Common myeloid progenitor, CD34-positive (primary cell): ENCODE measurements around the gene GABRP.

Source experiments
- CTCF ChIA-PET: fragments of 350-600 bp; sonication (Branson Sonifier 250); formaldehyde crosslinking; loops from one replicate; lab custom pipeline; 2021; ENCODE audit warnings: antibody characterized with exemption; lab: Charles Lee
- POLR2A ChIA-PET: fragments of 350-600 bp; sonication (Branson Sonifier 250); formaldehyde crosslinking; loops from one replicate; lab custom pipeline; 2021; ENCODE audit warnings: antibody characterized with exemption; lab: Charles Lee
- DNase-seq, 3 donors: peaks; one replicate each; pipeline versions ENCODE4 v3.0.0 to v3.0.0-alpha.2; 2013
- H3K27ac ChIP-seq, 2 experiments: 1 replicate in 1 of 2; 2 replicates in 1 of 2; pipeline ENCODE4 v1.7.0; 2013; ENCODE audit warnings: inconsistent platforms in 2 of 2, low read length in 2 of 2, mild to moderate bottlenecking in 2 of 2, low read depth in 1 of 2, moderate library complexity in 1 of 2; ENCODE audit not compliant: severe bottlenecking in 2 of 2, insufficient read depth in 1 of 2, poor library complexity in 1 of 2
- H3K27me3 ChIP-seq, 5 experiments: replicated peaks in 2 of 5; 1 replicate in 3 of 5; 2 replicates in 2 of 5; pipeline versions ENCODE4 v1.6.1 to v1.7.0; 2013; ENCODE audit warnings: low read length in 4 of 5, mild to moderate bottlenecking in 2 of 5, moderate library complexity in 2 of 5, inconsistent platforms in 1 of 5; ENCODE audit not compliant: insufficient read depth in 5 of 5, control insufficient read depth in 4 of 5
- H3K36me3 ChIP-seq, 4 experiments: 1 replicate in 2 of 4; 2 replicates in 2 of 4; pipeline versions ENCODE4 v1.6.1 to v1.7.0; 2013; ENCODE audit warnings: low read length in 3 of 4, control low read depth in 1 of 4, mild to moderate bottlenecking in 1 of 4; ENCODE audit not compliant: control insufficient read depth in 4 of 4, insufficient read depth in 4 of 4
- H3K4me1 ChIP-seq, 4 experiments: 1 replicate in 3 of 4; 2 replicates in 1 of 4; pipeline versions ENCODE4 v1.6.1 to v1.7.1; 2013; ENCODE audit warnings: low read length in 3 of 4, mild to moderate bottlenecking in 3 of 4, control low read depth in 1 of 4, inconsistent platforms in 1 of 4, moderate library complexity in 1 of 4; ENCODE audit not compliant: control insufficient read depth in 4 of 4, insufficient read depth in 4 of 4; ENCODE audit errors: control extremely low read depth in 1 of 4
- H3K4me3 ChIP-seq, 7 experiments: 1 replicate in 4 of 7; 2 replicates in 3 of 7; pipeline versions ENCODE4 v1.5.1 to v1.7.0; 2013; ENCODE audit warnings: mild to moderate bottlenecking in 7 of 7, low read length in 6 of 7, moderate library complexity in 6 of 7, inconsistent platforms in 2 of 7, low read depth in 2 of 7, control low read depth in 1 of 7; ENCODE audit not compliant: insufficient read depth in 4 of 7, control insufficient read depth in 1 of 7; ENCODE audit errors: extremely low read depth in 1 of 7
- H3K9me3 ChIP-seq, 5 experiments: 1 replicate in 4 of 5; 2 replicates in 1 of 5; pipeline versions ENCODE4 v1.6.1 to v1.7.1; 2013; ENCODE audit warnings: low read length in 4 of 5, mild to moderate bottlenecking in 2 of 5, inconsistent platforms in 1 of 5, low read depth in 1 of 5, moderate library complexity in 1 of 5; ENCODE audit not compliant: control insufficient read depth in 4 of 5, insufficient read depth in 2 of 5; ENCODE audit errors: control extremely low read depth in 1 of 5
- WGBS: methylation state at CpG from one replicate; pipeline ENCODE4 v1.1.5; 2013; ENCODE audit not compliant: insufficient coverage; 5-methylcytosine and 5-hydroxymethylcytosine counted together

Gene GABRP

DNA sequence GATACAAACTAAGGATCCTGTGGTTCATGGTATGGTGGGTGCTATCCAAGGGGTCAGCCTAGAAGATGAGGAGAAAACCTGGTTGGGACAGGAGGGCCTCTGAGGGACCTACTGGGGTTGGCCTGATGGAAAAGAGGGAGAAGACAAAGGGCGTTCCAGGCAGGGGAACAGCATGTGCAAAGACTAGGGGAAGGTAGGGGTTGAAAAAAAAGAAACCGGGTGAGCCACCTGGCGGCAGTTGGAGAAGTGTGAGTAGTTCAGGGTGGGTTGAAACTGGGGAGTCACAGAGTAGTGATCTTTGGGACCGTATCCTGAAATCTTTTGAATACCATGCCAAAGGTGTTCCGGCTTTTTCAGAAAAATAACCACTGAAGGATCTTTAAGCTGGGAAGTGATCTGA lies 8.7 kb upstream of the GABRP start:
- H3K9me3 ChIP-seq, result no peaks in the 10 kb centered on the region
- no peak for DNase-seq
- H3K27me3 ChIP-seq, result no peaks in the 10 kb centered on the region
- 96% methylated on average over 5 of the region's 5 CpGs for WGBS
- CTCF ChIA-PET, result interaction anchor here (1.0 to 1.1 kb wide), 2 partner anchors 17 to 18 kb away, joined by 3 read pairs; no protein-coding TSS in a partner anchor
- no peaks in the 10 kb centered on the region for H3K4me1 ChIP-seq
- no peaks in the 10 kb centered on the region for H3K36me3 ChIP-seq
- H3K4me3 ChIP-seq, result no peak overlapping the region
- no peak overlapping the region for H3K27ac ChIP-seq
- POLR2A ChIA-PET, result no interaction called here

GRCh38 chr5:170781946-170782345 lies 1.6 kb upstream of the GABRP start:
- Histone ChIP-seq H3K27me3 (peaks cover 0 to 3% (median 0%) of the 10 kb centered on the region in 5 experiments), H3K4me1 (no peaks in the 10 kb centered on the region), H3K27ac (no peak overlapping the region), H3K4me3 (no peak overlapping the region), H3K36me3 (no peaks in the 10 kb centered on the region), H3K9me3 (no peaks in the 10 kb centered on the region)
- whole genome bisulfite sequencing, result 100% methylated on average over 1 of the region's 1 CpG
- CTCF ChIA-PET, result interaction anchor here (0.9 to 1.5 kb wide), 2 partner anchors 9 to 143 kb away, joined by 3 read pairs; no protein-coding TSS in a partner anchor
- POLR2A ChIA-PET, result no interaction called here
- DNase-seq, result no peak

GRCh38 chr5:170782438-170782837 lies 1.1 kb upstream of the GABRP start:
- Histone ChIP-seq H3K9me3 (no peaks in the 10 kb centered on the region), H3K4me1 (no peaks in the 10 kb centered on the region), H3K27me3 (peaks cover 0 to 3% (median 0%) of the 10 kb centered on the region in 5 experiments), H3K4me3 (no peak overlapping the region), H3K27ac (no peak overlapping the region), H3K36me3 (no peaks in the 10 kb centered on the region)
- DNase-seq, result no peak
- WGBS, result 75% methylated on average over 5 of the region's 6 CpGs
- ChIA-PET POLR2A (no interaction called here), CTCF (interaction anchor here (0.9 to 1.5 kb wide), 2 partner anchors 8 to 144 kb away, joined by 3 read pairs; no protein-coding TSS in a partner anchor)

DNA sequence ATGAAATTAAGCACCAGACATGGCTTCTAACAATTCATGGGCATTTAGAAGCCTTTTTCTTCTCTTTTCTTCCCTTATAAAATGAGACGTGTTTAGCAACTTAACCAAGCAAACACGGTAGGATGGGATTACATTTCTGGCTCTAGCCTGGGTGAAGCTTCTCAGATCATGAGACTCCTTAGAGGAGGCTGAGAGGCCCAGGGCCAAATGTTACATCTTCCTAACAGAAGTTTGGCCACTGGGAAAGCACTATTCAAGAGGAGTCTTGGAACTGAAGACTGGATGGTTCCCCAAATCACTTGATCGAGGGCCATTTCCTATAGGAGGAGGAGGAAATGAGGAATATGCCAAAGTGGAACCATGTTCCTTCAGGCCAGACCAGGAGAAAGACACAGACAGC lies 1.9 kb downstream of the GABRP start:
- ChIA-PET CTCF (interaction anchor here (1.4 kb wide), 1 partner anchor 147 kb away, joined by 3 read pairs; no protein-coding TSS in a partner anchor), POLR2A (no interaction called here)
- H3K4me1 ChIP-seq, result no peaks in the 10 kb centered on the region
- H3K27ac ChIP-seq, result no peak overlapping the region
- WGBS, result 80% methylated on average over 3 of the region's 3 CpGs
- no peak for DNase-seq
- H3K36me3 ChIP-seq, result no peaks in the 10 kb centered on the region
- H3K9me3 ChIP-seq, result no peaks in the 10 kb centered on the region
- no peak overlapping the region for H3K4me3 ChIP-seq
- H3K27me3 ChIP-seq, result peaks cover 0 to 3% (median 0%) of the 10 kb centered on the region in 5 experiments

DNA sequence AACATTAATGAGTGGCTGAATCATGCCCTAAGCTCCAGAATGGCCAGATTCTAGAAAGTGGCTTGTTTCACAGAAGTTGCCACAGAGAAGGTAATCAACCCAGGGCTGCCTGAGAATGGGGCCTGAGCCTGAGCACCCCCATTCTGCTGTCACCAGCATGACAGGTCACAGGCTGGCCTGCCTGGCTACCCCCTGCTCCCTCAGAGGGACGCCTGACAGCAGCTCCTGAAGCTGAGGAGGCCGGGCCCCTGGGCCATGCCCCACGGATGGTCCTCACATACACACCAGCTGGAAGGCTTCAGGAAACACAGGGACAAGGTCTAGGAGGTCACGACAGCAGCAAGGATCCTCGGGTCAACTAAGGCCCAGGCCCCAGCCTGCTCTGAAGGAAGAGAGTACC lies 3.7 kb downstream of the GABRP start:
- 100% methylated on average over 5 of the region's 5 CpGs for WGBS
- DNase-seq, result no peak
- H3K27me3 ChIP-seq, result peaks cover 0 to 6% (median 0%) of the 10 kb centered on the region in 5 experiments
- no peak overlapping the region for H3K27ac ChIP-seq
- no peaks in the 10 kb centered on the region for H3K9me3 ChIP-seq
- no peaks in the 10 kb centered on the region for H3K36me3 ChIP-seq
- H3K4me1 ChIP-seq, result no peaks in the 10 kb centered on the region
- no peak overlapping the region for H3K4me3 ChIP-seq
- ChIA-PET CTCF (no interaction called here), POLR2A (no interaction called here)

GRCh38 chr5:170788626-170789304 lies 5.2 kb downstream of the GABRP start:
- H3K27me3 ChIP-seq, result peaks cover 0 to 6% (median 0%) of the 10 kb centered on the region in 5 experiments
- no peaks in the 10 kb centered on the region for H3K9me3 ChIP-seq
- ChIA-PET CTCF (interaction anchor here (0.6 to 6.0 kb wide), 3 partner anchors 43 to 833 kb away, joined by 3 to 50 read pairs (median 3); no protein-coding TSS in a partner anchor), POLR2A (no interaction called here)
- no peak for DNase-seq
- H3K27ac ChIP-seq, result no peak overlapping the region
- 93% methylated on average over 11 of the region's 11 CpGs for WGBS
- no peaks in the 10 kb centered on the region for H3K36me3 ChIP-seq
- H3K4me3 ChIP-seq, result no peak overlapping the region
- H3K4me1 ChIP-seq, result no peaks in the 10 kb centered on the region

DNA sequence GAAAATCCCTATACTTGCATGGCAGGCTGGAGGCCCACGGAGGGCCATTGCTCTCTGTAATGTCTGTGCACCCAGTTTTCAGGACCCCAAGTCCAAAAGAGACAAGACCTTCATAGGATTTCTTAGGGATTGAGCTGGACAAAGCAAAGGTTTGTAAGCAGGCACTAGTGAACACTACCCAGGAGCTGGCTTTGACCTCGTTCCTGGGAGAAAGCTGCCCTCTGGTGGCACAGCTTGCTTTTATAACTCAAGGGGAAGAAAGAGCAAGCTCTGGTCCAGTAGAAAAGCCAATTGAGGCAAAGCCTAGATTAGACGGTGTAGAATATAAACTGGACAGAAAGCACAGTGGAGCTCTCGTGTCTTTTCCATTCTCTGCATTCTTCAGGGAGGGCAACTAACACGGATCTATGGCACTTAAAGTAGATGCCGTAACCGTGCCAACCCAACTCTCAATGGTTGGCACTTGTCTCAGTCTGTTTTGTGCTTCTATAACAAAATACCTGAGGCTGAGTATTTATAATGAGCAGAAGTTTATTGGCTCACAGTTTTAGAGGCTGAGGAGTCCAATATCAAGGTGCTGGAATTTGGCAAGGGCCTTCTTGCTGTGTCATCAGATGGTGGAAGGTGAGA lies 7.9 kb downstream of the GABRP start:
- H3K4me3 ChIP-seq, result no peak overlapping the region
- H3K9me3 ChIP-seq, result no peaks in the 10 kb centered on the region
- 46% methylated on average over 7 of the region's 7 CpGs for WGBS
- no peak overlapping the region for H3K27ac ChIP-seq
- H3K4me1 ChIP-seq, result no peaks in the 10 kb centered on the region
- H3K36me3 ChIP-seq, result no peaks in the 10 kb centered on the region
- POLR2A ChIA-PET, result no interaction called here
- CTCF ChIA-PET, result interaction anchor here (0.7 to 6.0 kb wide), 13 partner anchors 9 to 515 kb away, joined by 3 to 78 read pairs (median 4); no protein-coding TSS in a partner anchor
- H3K27me3 ChIP-seq, result peaks cover 0 to 3% (median 0%) of the 10 kb centered on the region in 5 experiments
- peak; percentile 49 to 74 (median 59) for DNase-seq
